Measurements from ENCODE around the gene FAM83B. TPM values are rescaled to one million over a fixed set of nuclear protein-coding genes. Genes with fewer than 3 reads are reported as not detected.
"Not testable (repeated sequence)": the region's sequence is repeated elsewhere in the genome, so short reads cannot be mapped to it uniquely, and the experiment has no call there.

The FAM83B gene
- polyA plus RNA-seq, 2 donors: 2.7 to 9.9 TPM

DNA sequence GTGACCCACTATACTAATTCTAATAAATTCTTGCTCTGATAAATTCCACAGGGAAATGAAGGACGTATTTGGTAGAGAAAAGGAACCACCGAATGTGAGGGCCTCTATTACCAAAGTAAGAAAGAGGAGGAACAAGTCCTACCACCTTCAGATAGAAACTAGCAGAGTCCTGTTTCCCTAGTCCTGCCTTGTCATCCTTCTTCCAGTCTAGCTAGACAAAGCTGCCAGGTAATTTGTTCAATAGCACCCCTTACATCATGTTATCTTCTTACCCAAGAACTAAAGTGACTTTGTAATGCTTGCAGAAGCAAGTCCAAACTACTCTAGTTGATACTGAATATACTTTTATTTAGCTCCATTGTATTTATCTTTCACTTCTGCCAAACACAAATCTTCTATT lies 29.3 kb upstream of the FAM83B start:
- 44 to 73% methylated on average over 2 of the region's 2 CpGs for WGBS, 2 donors

GRCh38 chr6:54817834-54818233 lies 28.7 kb upstream of the FAM83B start:
- Histone ChIP-seq H3K27me3 (ENCODE audit: control insufficient read depth in 1 of 2, insufficient read depth in 2 of 2, low read length in 2 of 2) (no peaks in the 10 kb centered on the region), H3K27ac (ENCODE audit: low read depth in 2 of 2, low read length in 1 of 2) (peak overlapping the region in 1 of 2 donors; percentile 47), H3K4me3 (ENCODE audit: low read depth in 1 of 2, low read length in 2 of 2) (no peak overlapping the region), H3K36me3 (ENCODE audit: control insufficient read depth in 2 of 2, insufficient read depth in 2 of 2, low read length in 1 of 2) (no peaks in the 10 kb centered on the region), H3K9me3 (ENCODE audit: control insufficient read depth in 2 of 2, insufficient read depth in 1 of 2, low read depth in 1 of 2, low read length in 1 of 2) (no peaks in the 10 kb centered on the region), H3K4me1 (ENCODE audit: control insufficient read depth in 2 of 2, insufficient read depth in 2 of 2, low read length in 1 of 2) (no peaks in the 10 kb centered on the region)
- 64 to 71% methylated on average over 2 of the region's 2 CpGs for WGBS, 2 donors

More for the DNA sequence above, 29.3 kb upstream of the FAM83B start:
- no peaks in the 10 kb centered on the region for H3K27me3 ChIP-seq (ENCODE audit: control insufficient read depth in 1 of 2, insufficient read depth in 2 of 2, low read length in 2 of 2)
- H3K27ac ChIP-seq (ENCODE audit: low read depth in 2 of 2, low read length in 1 of 2): peak overlapping the region in 1 of 2 donors; percentile 55
- no peaks in the 10 kb centered on the region for H3K9me3 ChIP-seq (ENCODE audit: control insufficient read depth in 2 of 2, insufficient read depth in 1 of 2, low read depth in 1 of 2, low read length in 1 of 2)
- H3K36me3 ChIP-seq (ENCODE audit: control insufficient read depth in 2 of 2, insufficient read depth in 2 of 2, low read length in 1 of 2): no peaks in the 10 kb centered on the region
- H3K4me3 ChIP-seq (ENCODE audit: low read depth in 1 of 2, low read length in 2 of 2): no peak overlapping the region
- H3K4me1 ChIP-seq (ENCODE audit: control insufficient read depth in 2 of 2, insufficient read depth in 2 of 2, low read length in 1 of 2): no peaks in the 10 kb centered on the region

GRCh38 chr6:54824225-54824624 lies 22.3 kb upstream of the FAM83B start:
- H3K9me3 ChIP-seq (ENCODE audit: control insufficient read depth in 2 of 2, insufficient read depth in 1 of 2, low read depth in 1 of 2, low read length in 1 of 2); H3K27ac ChIP-seq (ENCODE audit: low read depth in 2 of 2, low read length in 1 of 2); H3K36me3 ChIP-seq (ENCODE audit: control insufficient read depth in 2 of 2, insufficient read depth in 2 of 2, low read length in 1 of 2); H3K4me1 ChIP-seq (ENCODE audit: control insufficient read depth in 2 of 2, insufficient read depth in 2 of 2, low read length in 1 of 2); H3K27me3 ChIP-seq (ENCODE audit: control insufficient read depth in 1 of 2, insufficient read depth in 2 of 2, low read length in 2 of 2); H3K4me3 ChIP-seq (ENCODE audit: low read depth in 1 of 2, low read length in 2 of 2): not testable (repeated sequence)
- WGBS, 2 donors: 85 to 87% methylated on average over 6 of the region's 6 CpGs

DNA sequence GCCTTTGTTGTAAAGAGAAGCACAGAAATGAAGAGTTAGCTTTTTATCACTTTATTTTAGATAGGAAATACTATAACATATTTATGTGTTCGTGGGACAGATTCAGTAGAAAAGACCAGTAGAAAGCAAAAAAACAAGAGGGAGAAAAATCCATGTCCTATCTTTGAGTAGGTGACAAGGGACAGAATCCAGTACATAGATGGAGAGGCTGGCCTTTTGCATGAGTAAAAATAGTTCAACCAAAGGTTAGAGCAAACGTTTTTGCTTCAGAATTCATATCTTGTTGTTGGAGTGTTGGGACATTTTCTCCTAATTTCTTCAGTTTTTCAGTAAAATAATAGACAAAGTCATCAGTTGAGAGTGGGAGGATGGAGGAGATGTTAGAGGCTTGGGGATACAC lies 19.6 kb upstream of the FAM83B start:
- Histone ChIP-seq H3K4me1 (ENCODE audit: control insufficient read depth in 2 of 2, insufficient read depth in 2 of 2, low read length in 1 of 2) (peaks cover 0 to 3% of the 10 kb centered on the region in 2 donors), H3K4me3 (ENCODE audit: low read depth in 1 of 2, low read length in 2 of 2) (no peak overlapping the region), H3K9me3 (ENCODE audit: control insufficient read depth in 2 of 2, insufficient read depth in 1 of 2, low read depth in 1 of 2, low read length in 1 of 2) (no peaks in the 10 kb centered on the region), H3K27ac (ENCODE audit: low read depth in 2 of 2, low read length in 1 of 2) (no peak overlapping the region), H3K27me3 (ENCODE audit: control insufficient read depth in 1 of 2, insufficient read depth in 2 of 2, low read length in 2 of 2) (no peaks in the 10 kb centered on the region), H3K36me3 (ENCODE audit: control insufficient read depth in 2 of 2, insufficient read depth in 2 of 2, low read length in 1 of 2) (no peaks in the 10 kb centered on the region)
- 55 to 59% methylated on average over 2 of the region's 2 CpGs for WGBS, 2 donors

- H3K27me3 ChIP-seq (ENCODE audit: control insufficient read depth in 1 of 2, insufficient read depth in 2 of 2, low read length in 2 of 2): no peaks in the 10 kb centered on the region
- H3K36me3 ChIP-seq (ENCODE audit: control insufficient read depth in 2 of 2, insufficient read depth in 2 of 2, low read length in 1 of 2): no peaks in the 10 kb centered on the region
- H3K4me1 ChIP-seq (ENCODE audit: control insufficient read depth in 2 of 2, insufficient read depth in 2 of 2, low read length in 1 of 2): no peaks in the 10 kb centered on the region
- H3K4me3 ChIP-seq (ENCODE audit: low read depth in 1 of 2, low read length in 2 of 2): no peak overlapping the region
- no peak overlapping the region for H3K27ac ChIP-seq (ENCODE audit: low read depth in 2 of 2, low read length in 1 of 2)
- no peaks in the 10 kb centered on the region for H3K9me3 ChIP-seq (ENCODE audit: control insufficient read depth in 2 of 2, insufficient read depth in 1 of 2, low read depth in 1 of 2, low read length in 1 of 2)
- WGBS, 2 donors: 53 to 97% methylated on average over 1 of the region's 1 CpG
Measured at GRCh38 chr6:54830216-54830615, 16.4 kb upstream of the FAM83B start.

DNA sequence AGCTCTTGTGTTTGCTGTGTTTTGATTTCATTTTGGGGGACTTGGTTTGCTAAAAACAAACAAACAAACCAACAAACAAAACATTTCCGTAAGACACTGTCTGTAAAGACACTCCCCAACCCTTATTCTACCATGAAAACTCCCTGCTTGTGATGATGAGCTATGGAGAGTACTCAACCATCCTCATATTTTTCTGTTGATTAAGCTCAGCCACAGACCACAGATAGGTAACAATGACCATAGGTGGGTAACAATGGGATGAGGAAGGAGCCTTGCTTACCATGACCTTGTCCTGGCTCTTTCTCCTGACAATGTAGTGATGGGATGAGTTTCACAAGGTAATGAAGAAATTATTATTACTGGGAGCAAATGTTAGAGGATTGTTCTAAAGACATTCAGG lies 11.4 kb upstream of the FAM83B start:
- Histone ChIP-seq H3K36me3 (ENCODE audit: control insufficient read depth in 2 of 2, insufficient read depth in 2 of 2, low read length in 1 of 2) (no peaks in the 10 kb centered on the region), H3K4me1 (ENCODE audit: control insufficient read depth in 2 of 2, insufficient read depth in 2 of 2, low read length in 1 of 2) (no peaks in the 10 kb centered on the region), H3K4me3 (ENCODE audit: low read depth in 1 of 2, low read length in 2 of 2) (no peak overlapping the region), H3K9me3 (ENCODE audit: control insufficient read depth in 2 of 2, insufficient read depth in 1 of 2, low read depth in 1 of 2, low read length in 1 of 2) (no peaks in the 10 kb centered on the region), H3K27me3 (ENCODE audit: control insufficient read depth in 1 of 2, insufficient read depth in 2 of 2, low read length in 2 of 2) (no peaks in the 10 kb centered on the region), H3K27ac (ENCODE audit: low read depth in 2 of 2, low read length in 1 of 2) (no peak overlapping the region)
- WGBS, 2 donors: 83 to 85% methylated on average over 1 of the region's 1 CpG

- Histone ChIP-seq H3K4me1 (ENCODE audit: control insufficient read depth in 2 of 2, insufficient read depth in 2 of 2, low read length in 1 of 2) (peaks cover 0 to 4% of the 10 kb centered on the region in 2 donors), H3K4me3 (ENCODE audit: low read depth in 1 of 2, low read length in 2 of 2) (peak overlapping the region; percentile 65 to 73), H3K27me3 (ENCODE audit: control insufficient read depth in 1 of 2, insufficient read depth in 2 of 2, low read length in 2 of 2) (no peaks in the 10 kb centered on the region), H3K36me3 (ENCODE audit: control insufficient read depth in 2 of 2, insufficient read depth in 2 of 2, low read length in 1 of 2) (no peaks in the 10 kb centered on the region), H3K27ac (ENCODE audit: low read depth in 2 of 2, low read length in 1 of 2) (peak overlapping the region; percentile 93), H3K9me3 (ENCODE audit: control insufficient read depth in 2 of 2, insufficient read depth in 1 of 2, low read depth in 1 of 2, low read length in 1 of 2) (no peaks in the 10 kb centered on the region)
- 5 to 7% methylated on average over 35 of the region's 35 CpGs for WGBS, 2 donors
Measured at GRCh38 chr6:54846857-54847674, 495 bp downstream of the FAM83B start.

- Histone ChIP-seq H3K27me3 (ENCODE audit: control insufficient read depth in 1 of 2, insufficient read depth in 2 of 2, low read length in 2 of 2) (no peaks in the 10 kb centered on the region), H3K36me3 (ENCODE audit: control insufficient read depth in 2 of 2, insufficient read depth in 2 of 2, low read length in 1 of 2) (no peaks in the 10 kb centered on the region), H3K9me3 (ENCODE audit: control insufficient read depth in 2 of 2, insufficient read depth in 1 of 2, low read depth in 1 of 2, low read length in 1 of 2) (no peaks in the 10 kb centered on the region), H3K27ac (ENCODE audit: low read depth in 2 of 2, low read length in 1 of 2) (peak overlapping the region; percentile 93), H3K4me1 (ENCODE audit: control insufficient read depth in 2 of 2, insufficient read depth in 2 of 2, low read length in 1 of 2) (peaks cover 0 to 4% of the 10 kb centered on the region in 2 donors), H3K4me3 (ENCODE audit: low read depth in 1 of 2, low read length in 2 of 2) (peak overlapping the region; percentile 65 to 73)
- 40% methylated on average over 9 of the region's 9 CpGs for WGBS, 2 donors
Measured at GRCh38 chr6:54847799-54848597, 1.4 kb downstream of the FAM83B start.

DNA sequence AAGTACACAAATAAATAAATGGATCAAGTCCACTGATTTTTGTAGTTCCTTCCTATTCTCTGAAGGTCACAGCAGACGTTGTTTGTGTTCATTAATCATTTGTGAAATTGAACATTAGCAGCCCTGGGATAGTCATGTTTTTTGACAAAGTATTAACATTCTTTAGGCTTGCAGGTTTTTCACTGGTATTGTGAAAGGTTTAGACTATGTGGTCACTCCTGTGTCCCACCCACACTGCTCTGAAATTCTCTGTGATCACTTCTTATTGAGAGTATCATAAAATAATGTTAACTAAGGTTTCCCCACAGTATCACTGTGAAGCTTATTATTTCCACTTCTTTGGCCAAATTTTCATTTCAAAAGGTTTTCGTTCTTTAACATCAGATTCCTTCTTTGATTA lies 3.5 kb downstream of the FAM83B start:
- no peak overlapping the region for H3K27ac ChIP-seq (ENCODE audit: low read depth in 2 of 2, low read length in 1 of 2)
- no peaks in the 10 kb centered on the region for H3K36me3 ChIP-seq (ENCODE audit: control insufficient read depth in 2 of 2, insufficient read depth in 2 of 2, low read length in 1 of 2)
- H3K4me1 ChIP-seq (ENCODE audit: control insufficient read depth in 2 of 2, insufficient read depth in 2 of 2, low read length in 1 of 2): peaks cover 0 to 4% of the 10 kb centered on the region in 2 donors
- no peak overlapping the region for H3K4me3 ChIP-seq (ENCODE audit: low read depth in 1 of 2, low read length in 2 of 2)
- no peaks in the 10 kb centered on the region for H3K27me3 ChIP-seq (ENCODE audit: control insufficient read depth in 1 of 2, insufficient read depth in 2 of 2, low read length in 2 of 2)
- H3K9me3 ChIP-seq (ENCODE audit: control insufficient read depth in 2 of 2, insufficient read depth in 1 of 2, low read depth in 1 of 2, low read length in 1 of 2): no peaks in the 10 kb centered on the region
- 38 to 45% methylated on average over 2 of the region's 2 CpGs for WGBS, 2 donors
